GM21717 (cell line): Measurements from ENCODE around the gene CLRN3.

ENCODE experiments used
- ATAC-seq: cut with Tn5 transposase; IDR thresholded peaks from one replicate; pipeline ENCODE4 v1.9.1; 2021; ENCODE audit warnings: mild to moderate bottlenecking, moderate library complexity; ENCODE audit not compliant: unreplicated experiment

CLRN3 gene

DNA sequence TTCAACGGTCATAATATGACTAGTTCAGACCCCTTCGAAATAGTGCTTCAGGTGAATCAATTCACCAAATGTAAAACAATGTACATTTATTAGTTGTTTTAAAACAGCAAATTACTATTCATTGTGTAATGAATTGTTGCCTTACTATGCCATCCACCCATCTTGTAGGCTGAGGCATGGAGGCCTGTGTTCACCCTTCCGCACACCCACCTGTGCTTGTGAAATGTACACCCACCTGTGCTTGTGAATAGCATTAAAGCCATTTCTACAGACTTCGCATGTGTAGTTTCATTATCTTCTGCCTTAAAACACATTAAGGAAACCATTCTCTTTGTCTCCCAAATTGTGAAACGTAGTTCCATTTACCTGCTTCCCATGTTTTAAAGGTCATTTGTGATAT is 16.8 kb downstream of the CLRN3 start:
- ATAC-seq = no peak

DNA sequence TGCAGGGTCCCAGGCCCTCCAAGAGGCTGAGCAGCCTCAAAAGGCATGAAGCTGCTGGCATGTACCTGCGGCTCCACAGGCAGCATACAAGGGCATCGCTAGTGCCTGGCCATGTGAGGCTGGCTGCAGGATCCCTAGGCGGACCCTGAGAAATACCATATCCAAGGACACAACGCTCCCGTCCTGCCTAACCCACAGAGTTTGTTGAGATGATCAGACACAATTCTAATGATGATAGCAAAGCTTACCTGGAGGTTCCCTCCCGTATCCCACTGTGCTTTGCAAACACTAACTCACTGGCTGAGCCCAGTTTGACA is 17.3 kb downstream of the CLRN3 start:
- ATAC-seq = no peak

DNA sequence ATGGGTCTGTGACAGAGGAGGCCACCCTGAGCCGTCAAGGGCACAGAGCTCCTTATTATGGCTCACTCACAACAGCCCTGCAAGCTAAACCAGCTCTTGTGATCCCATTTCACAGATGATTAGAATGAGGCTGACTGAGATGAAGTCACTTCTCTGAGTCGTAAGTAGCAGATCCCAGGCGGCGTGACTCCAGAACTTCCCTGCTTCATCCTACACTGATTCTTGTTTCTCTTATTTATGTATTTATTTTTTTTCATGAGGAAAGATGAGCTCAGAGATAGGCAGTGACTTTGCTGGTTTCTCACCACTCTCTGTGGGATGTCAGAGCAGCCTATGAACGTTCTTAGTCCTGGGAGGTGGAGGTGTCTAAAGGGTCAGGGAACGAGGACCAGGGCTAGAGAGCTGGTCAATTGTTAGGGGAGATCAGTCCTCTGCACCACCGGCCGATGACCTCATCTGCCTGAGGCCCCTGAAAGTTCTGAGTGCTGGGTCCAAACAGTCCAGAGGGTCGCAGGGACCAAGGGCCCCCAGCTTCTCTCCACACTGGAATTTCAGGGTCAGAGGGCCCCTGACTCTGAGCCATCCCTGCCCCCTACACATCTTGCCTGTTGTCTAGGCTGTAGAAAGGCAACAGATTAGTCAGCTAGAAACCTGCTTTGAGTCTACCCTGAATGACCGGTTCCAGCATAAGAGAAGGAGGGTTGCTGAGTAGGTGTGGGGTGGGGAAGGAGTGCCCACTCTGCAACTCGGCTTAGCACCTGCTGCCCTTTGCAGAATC is 17.9 kb downstream of the CLRN3 start:
- no peak for ATAC-seq

DNA sequence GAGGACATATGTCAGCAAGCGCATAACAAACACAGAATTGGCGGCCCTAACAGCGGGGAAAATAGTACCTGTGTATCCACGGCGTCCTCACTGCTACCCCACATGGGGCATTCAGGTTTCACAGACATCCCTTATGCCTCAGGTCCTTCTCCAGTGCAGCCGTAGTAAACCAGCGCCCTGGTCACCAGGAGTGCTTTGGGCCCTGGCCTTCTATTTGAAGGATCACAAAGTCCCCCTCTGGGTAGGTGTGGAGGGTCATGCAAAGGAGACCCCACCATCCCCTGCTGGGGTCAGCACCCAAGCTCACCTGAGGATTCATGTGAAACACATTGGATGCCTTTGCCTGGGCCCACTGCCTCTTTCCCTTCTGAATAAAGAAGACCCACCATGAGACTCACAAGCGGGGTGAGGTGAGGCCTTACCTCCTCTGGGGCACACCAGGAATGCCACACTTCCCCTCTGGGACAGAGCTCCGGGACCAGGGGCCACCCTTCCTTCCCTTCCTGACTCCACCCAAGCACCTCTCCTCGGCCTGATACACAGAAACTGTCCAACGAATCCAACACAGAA is 18.8 kb downstream of the CLRN3 start:
- no peak for ATAC-seq

DNA sequence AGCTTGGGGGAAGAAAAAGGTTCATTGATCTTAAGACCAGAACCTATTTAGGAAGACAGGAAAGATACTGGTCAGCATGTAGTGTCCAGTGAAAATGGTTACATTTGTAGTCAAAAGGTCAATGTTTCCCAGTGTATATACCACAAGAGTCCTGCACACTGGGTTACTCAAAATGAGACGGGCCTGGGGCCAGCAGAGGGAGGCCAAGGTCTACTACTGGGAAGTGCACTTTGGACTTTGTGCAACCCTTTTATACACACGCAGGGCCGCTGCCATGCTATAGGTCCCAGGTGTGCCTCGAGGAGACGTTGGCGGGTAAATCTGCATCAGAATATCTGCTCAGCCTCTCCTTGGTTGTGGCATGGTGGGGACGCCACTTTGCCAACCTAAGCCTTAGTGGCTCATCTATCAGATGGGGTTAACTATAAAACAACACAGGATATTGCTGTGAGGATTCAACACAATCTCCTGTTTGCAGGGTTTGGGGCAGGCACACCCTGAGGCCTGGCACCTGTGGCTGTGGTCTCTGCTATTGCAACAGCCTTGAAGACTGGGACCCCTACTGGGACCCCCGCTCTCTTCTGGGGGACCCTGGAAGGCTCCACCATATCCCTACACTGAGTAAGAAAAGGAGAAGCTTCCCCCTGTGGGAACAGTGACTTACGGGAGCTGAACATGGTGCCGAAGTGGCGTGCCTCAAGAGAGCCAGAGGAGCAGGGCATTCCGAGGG is 19.7 kb downstream of the CLRN3 start:
- ATAC-seq = no peak

DNA sequence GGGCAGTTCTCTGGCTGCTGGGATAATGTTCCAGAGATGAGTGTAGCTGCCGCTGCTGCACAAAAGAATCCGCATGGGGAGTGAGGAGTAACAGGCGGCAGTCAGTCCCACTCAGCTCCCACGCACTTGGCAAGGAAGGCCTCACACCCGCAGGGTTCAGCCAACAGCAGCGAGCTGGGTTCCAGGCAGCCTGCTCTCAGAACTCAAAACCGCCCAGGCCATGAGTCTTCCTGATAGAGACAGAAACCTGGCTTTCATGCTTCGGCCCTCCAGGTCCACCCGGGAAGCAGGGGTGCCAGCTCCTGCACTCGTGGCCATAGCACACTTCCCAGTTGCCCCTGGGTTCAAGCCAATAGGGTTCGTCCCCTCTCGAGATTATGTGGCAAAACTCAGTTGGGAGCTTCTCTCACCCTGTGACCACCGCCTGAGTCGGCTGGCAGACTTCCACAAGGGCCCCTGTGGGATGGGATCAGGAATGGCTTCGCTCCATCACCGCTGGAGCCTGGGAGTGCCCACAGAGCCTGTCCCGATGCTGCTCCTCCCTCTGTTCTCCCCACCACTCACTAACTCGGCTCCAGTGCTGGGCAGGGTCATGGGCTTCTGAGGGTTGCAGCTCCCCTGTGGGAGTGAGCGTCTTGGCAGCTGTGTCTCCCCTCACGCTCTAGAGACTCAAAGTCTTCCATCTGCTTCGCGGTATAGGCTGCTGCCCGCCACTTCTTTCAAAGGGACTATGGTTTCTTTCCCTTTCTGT is 20.6 kb downstream of the CLRN3 start:
- no peak for ATAC-seq

DNA sequence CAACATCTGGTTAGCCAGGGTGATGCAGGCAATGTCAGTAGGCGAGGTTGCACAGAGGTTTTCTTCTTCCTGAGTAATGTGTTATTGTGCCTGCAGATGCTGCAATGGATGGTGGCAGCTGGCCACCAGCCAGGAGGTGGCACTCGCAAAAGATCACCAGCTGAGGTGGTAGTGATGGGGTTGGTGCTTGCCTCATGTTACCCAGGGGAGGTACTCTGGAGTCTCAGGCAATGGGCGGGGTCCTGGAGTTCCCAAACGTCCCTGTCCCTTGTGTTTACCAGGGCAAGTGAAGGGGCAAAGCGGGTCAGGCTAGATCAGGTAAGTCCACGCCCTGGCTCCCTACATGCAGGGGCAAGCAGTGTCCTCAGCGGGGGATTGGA is 21.1 kb downstream of the CLRN3 start:
- ATAC-seq = no peak

DNA sequence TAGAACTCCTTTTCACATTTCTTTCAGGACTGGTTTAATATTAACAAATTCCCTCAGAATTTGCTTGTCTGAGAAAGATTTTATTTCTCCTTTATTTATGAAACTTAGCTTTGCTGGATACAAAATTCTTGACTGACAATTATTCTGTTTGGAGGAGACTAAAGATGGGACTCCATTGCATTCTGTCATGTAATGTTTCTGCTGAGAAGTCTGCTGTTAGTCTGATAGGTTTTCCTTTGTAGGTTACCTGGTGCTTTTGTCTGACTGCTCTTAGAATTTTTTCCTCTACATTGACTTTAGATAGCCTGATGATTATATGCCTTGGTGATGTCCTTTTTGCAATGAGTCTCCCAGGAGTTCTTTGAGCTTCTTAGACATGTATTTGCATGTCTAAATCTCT is 23.4 kb downstream of the CLRN3 start:
- no peak for ATAC-seq

DNA sequence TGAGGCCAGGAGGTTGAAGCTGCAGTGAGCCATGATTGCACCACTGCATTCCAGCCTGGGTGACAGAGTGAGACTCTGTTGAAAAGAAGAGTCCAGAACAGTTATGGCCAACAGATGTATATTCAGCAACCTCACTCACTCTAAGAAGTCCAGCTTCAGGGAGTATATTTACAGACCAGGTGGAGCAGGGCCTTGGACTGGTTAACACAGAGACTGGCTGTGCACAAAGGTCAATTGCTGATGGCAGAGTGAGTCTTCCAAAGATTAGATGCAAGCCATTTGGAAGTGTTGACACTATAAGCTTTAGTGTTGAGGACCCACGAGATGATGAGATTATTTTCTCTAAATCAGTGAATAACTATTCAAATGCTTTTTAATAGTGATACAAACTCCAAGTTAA is 24.9 kb downstream of the CLRN3 start:
- no peak for ATAC-seq

DNA sequence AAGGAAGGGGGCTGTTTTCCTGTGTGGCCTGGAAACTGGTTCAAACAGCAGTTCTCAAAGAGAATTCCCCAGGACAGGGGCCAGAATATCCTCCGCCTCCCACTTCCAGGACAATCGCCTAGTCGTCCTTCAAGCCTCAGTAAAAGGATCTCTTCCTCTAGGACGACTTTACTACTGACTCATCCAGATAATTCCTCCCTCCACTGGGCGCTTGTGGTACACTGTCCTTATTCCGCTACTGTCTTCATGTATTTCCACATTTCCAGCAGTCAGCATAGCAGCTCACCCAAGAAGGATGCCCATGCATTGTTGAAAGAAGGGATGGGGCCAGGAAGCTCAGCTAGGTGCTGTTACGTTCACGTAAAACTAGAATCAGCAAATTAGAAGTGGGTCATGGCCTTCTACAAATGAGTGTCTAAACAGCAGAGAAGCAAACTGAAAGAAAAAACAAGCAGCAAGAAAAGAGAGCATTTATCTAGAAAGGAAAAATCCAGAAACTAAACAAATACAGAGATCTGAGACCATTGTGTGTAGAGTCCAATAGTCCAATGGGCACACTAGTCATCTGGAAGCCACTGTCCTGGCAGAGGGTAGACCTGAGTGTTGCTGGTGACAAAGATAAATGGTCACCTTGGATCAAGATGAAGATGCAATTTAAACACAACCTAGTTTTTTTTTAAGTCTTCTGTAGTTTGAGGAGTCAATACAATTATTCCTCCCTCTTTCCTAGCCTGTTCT is 26.3 kb downstream of the CLRN3 start:
- ATAC-seq = no peak

DNA sequence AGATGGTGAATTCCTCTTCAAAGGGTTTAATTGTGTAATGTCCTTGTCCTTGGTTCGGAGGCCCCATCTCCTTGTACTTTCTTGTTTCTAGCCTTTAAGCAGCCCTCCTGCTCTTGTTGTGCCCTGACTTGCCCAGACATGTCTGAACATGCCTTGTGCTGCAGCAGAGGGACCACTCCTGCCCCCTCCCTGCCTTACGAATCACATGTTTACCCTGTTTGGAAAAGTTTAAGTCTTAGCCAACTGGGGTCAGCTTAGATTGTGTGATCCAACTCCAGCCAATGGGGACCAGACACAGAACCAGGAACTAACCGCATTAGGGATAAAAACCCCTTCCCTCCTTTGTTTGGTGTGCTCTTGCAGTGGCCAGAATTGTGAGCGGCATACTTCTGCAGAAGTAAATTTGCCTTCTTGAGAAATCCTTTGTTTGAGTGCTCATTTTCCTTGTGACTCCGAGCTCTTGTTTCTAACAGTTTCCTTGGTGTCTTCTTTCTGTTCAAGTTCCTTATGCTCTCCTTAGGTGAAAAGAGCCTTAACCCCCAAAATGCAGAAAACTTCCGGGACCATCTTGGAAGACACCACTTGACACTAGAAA is 29.4 kb downstream of the CLRN3 start:
- ATAC-seq = no peak

DNA sequence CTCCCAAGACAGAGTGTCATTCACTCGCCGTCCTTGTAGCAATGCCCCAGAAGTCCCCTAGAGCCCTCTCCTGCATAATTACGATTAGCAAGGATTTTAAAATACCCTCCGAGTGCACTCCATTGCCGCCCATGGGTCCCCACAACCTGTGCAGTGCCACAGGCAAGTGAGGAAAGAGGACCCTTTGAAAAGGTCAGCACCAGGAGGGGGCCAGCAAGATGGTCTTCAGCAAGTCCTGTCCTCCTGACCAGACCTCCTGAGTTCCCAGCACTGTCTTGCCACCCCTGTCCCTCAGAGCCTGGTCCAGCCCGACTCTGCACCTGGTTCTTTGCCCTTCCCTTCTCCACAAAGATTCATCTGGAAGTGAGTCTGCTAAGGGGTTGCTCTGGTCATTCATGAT is 32.1 kb downstream of the CLRN3 start:
- ATAC-seq = no peak

DNA sequence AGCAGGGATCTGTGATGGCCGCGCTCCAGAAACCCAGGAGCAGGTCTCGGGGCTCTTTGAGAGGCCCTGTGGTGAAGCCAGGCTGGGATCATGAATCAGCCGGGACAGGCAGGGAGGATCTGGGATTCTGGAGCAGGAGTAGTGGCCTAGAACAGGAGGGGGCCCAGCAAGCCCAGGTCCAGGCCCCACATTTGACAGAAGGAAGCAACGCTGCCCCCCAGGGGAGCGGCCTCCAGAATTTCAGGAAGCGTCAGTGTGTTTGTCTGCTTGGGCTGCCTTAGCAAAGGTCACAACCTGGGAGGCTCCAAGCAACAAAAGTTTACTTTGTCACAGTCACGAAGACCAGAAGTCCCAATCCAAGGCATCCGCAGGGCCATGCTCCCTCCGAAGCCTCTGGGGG is 36.8 kb downstream of the CLRN3 start:
- no peak for ATAC-seq

DNA sequence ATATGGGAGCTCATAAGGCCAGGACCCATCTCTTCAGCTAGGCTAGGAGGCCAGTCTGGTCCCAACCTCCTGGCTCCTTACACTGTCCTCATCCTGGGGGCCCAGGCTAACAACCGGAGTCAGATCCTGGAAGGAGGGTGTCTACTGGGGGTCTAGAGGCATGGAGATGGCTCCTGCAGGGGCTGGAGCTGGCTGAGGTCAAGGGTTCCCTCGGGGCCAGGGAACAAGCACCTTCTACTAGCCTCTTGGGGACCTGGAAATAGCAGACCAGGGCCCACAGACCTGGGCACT is 37.2 kb downstream of the CLRN3 start:
- ATAC-seq = no peak

DNA sequence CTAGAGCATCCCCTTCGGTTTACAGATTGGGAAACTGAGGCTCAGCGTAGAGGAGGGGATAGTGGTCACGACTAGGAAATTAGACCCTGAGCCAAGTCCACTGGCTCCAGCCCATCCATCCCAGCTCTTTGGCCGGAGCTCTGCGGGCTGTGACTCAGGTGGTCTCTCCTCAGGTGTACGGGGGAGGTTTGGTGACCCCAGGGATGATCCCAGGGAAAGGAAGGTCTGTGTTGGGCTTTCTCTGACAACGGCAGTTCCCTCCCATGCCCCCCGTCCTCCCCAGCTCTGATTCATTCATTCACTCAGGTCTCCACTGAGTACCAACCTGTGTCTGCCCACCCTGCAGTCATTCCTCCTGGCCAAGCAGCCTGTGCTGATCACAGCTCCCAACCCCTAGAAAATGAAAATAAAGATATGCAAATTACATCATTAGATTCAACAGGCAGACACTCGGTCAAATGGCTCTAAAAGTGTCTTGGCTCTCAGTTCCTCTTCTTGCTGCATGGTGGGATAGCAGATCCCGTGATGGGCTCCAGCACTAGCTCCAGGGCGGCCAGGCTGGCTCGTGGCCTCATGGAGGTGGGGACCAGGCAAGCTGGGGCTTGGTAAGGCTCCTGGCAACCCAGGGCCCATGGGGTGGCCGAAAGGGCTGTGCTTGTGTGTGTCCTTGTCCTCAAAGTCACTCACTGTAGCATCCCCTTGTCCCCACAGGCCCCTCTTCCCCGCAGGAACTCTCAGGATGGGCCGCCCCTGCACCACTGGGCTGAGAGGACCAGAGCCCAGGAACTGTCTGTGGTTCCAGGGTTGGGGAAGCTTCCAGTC is 37.8 kb downstream of the CLRN3 start:
- peak; percentile 87 for ATAC-seq

DNA sequence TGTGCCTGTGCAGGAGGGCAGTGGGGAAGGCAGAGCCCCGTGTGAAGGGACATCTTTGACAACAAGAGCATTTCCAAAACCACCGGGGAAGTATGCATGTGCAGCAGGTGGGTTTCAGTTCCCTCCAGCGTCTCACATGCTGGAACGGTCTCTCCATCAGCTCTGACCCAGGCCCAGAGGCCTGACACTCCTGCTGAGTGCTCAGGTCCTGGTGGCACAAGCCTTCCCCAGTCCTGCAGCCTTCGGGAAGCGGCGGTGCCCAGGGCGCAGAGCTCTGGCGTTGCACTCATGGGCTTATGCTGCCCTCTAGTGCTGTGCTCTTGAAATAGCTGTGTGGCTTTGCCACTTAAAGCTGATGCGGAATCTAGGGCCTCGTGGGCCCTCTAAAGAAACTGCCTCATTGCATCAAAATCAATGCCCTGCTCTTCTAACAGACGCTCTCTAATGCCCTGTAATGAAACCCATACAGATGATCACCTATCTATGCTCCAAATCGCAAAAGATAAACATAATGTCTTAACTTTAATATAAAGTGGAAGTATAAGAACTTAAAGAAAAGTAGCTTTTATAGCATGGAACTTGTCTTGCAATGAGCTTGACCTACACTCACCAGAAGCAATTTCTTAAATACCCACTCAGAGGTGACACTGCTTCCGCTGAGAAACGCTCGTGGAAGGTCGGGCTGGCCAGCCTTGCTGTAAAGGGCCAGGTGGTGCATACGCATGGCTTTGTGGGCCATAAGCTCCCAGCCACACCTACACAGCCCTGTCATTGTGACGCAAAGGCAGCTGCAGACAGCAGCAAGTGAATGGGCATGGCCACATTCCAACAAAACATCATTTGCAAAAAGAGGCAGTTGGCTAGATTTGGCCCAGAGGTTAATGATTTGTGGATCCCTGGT is 38.6 kb downstream of the CLRN3 start:
- peak; percentile 54 for ATAC-seq

DNA sequence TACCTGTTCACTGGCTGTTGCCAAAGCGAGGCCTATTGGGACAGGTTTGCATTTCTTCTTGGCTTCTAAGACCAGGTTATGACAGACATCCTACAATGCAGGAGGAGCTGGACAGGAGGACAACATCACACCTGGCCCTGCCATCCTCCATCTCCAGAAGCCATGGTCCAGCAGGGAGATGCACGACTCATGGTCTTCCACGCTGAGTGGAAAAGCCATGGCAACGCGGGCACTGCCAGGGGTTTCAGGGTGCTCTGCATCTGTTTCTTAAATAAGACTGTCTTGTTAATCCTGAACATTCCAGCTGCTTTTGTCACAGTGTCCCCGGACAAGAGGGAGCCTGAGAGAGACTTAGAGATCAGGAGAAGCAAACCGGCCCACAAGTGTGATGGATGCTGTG is 40.3 kb downstream of the CLRN3 start:
- no peak for ATAC-seq

DNA sequence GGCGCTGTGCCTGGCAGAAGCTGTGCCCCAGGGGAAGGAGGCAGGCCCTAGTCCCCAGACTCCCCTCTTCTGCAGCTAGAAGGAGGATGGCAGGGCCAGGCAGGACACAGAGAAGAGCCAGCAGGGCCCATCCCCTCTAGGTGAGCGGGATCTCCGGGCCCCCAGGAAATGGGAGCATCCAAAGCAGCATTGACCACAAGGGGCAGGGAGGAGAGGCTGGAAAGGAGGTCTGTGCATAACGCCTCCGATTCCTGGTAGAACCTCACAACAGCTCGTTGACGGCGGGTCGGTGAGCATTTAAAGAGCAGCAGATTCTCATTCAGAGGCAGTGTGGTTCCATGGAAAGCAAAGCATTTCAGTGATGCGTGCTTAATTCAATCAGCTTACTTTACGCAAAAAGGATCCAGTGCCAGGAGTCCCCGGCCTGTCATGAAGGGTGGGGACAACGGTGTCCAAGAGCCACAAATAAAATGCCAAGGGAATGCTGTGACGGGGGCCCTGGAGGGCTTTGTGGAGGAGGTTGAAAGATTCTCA is 41.0 kb downstream of the CLRN3 start:
- ATAC-seq = no peak

DNA sequence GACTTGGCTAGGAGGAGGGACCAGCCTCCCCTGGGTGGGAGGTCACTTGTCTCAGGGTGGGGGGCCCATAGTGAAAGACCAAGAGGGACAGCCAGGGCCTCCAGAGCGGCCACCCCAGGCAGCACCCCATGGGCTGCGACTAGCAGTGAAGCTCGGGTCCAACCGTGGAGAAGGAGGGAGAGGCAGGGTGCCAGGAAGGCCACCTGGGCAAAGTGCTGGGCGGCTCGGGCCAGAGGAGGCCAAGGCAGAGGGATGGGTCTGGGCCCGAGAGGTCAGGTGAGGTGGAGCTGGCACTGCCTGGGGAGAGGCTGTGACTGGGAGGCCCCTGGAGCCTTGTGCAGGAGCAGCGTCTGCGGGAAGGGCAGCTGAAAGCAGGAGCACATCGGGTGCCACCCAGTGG is 41.8 kb downstream of the CLRN3 start:
- ATAC-seq = no peak
